Prostate gland (tissue), 2 donors: ENCODE data around the gene OSBPL3. TPM values are rescaled to one million over a fixed set of nuclear protein-coding genes. Genes with fewer than 3 reads are reported as not detected.

Experiments used
- DNase-seq: peaks from one replicate; pipeline ENCODE4 v3.0.0-alpha.2; 2019; ENCODE audit warnings: low spot score
- H3K27ac ChIP-seq, 2 donors: fragments of 200-600 bp; sonication (generic); 2 replicates each; pipeline ENCODE4 v1.5.1; 2017 to 2019
- H3K27me3 ChIP-seq: fragments of 200-600 bp; sonication (generic); replicated peaks from 2 replicates; pipeline ENCODE4 v1.5.1; 2019; ENCODE audit not compliant: insufficient read depth
- H3K36me3 ChIP-seq, 2 donors: fragments of 200-600 bp; sonication (generic); 1 replicate in 1 of 2; 2 replicates in 1 of 2; pipeline versions ENCODE4 v1.5.1 to v1.8.1; 2017 to 2019
- H3K4me1 ChIP-seq: fragments of 200-600 bp; sonication (generic); replicated peaks from 2 replicates; pipeline ENCODE4 v1.5.1; 2019
- H3K4me3 ChIP-seq, 2 donors: fragments of 200-600 bp; sonication (generic); 2 replicates each; pipeline ENCODE4 v1.5.1; 2017 to 2019
- H3K9me3 ChIP-seq: fragments of 200-600 bp; sonication (generic); 2 replicates; pipeline ENCODE4 v1.5.1; 2017
- CTCF ChIP-seq, 4 experiments: fragments of 200-600 bp in 2 of 4; fragments of 450-650 bp in 2 of 4; sonication (generic) in 2 of 4; IDR thresholded peaks; 1 replicate in 3 of 4; 2 replicates in 1 of 4; pipeline ENCODE4 v1.5.1; 2016 to 2019; ENCODE audit warnings: antibody characterized with exemption in 4 of 4, mild to moderate bottlenecking in 2 of 4, moderate library complexity in 2 of 4
- POLR2A ChIP-seq: fragments of 450-650 bp; IDR thresholded peaks from one replicate; pipeline ENCODE4 v1.6.1; 2016; ENCODE audit warnings: antibody characterized with exemption, mild to moderate bottlenecking
- POLR2AphosphoS5 ChIP-seq: sonication (generic); formaldehyde crosslinking; IDR thresholded peaks from one replicate; pipeline ENCODE4 v1.6.1; 2017; ENCODE audit warnings: antibody characterized with exemption
- WGBS: methylation state at CpG from one replicate; pipeline ENCODE4 v1.1.5; 2018; 5-methylcytosine and 5-hydroxymethylcytosine counted together
- intact Hi-C: fragments of 100-400 bp; cut with DNase I; formaldehyde crosslinking; loops from one replicate; pipeline ENCODE4 v1.14.2; 2022
- total RNA-seq, 2 donors: library from RNA; depleted of rRNA; stranded (reverse); fragments of >200 nt; gene quantifications; one replicate each; pipeline ENCODE4 v1.1.0, GENCODE V29; 2016

The OSBPL3 gene
- total RNA-seq, 2 donors from 2014 or later: 3.1 to 6.3 TPM

GRCh38 chr7:24981171-24981951, 1.4 kb upstream of the OSBPL3 start:
- Histone ChIP-seq H3K27me3 (no peaks in the 10 kb centered on the region), H3K4me1 (no peaks in the 10 kb centered on the region), H3K4me3 (peak overlapping the region; percentile 44 to 57), H3K36me3 (no peaks in the 10 kb centered on the region), H3K27ac (peak overlapping the region; percentile 33 to 51), H3K9me3 (no peaks in the 10 kb centered on the region)
- DNase-seq: no peak
- 4% methylated on average over 52 of the region's 52 CpGs for WGBS
- no peak for TF ChIP-seq CTCF (IDR thresholded peaks at IDR 0.05)
- no peak for TF ChIP-seq POLR2A
- TF ChIP-seq POLR2AphosphoS5: no peak
- intact Hi-C loops: loop anchor here (5.0 kb wide), 1 partner anchor 159 kb away; no protein-coding TSS in a partner anchor

GRCh38 chr7:24980534-24981170, 674 bp upstream of the OSBPL3 start:
- H3K36me3 ChIP-seq: no peaks in the 10 kb centered on the region
- no peaks in the 10 kb centered on the region for H3K4me1 ChIP-seq
- H3K4me3 ChIP-seq: peak overlapping the region; percentile 44 to 57
- intact Hi-C loops: loop anchor here (5.0 kb wide), 1 partner anchor 158 kb away; no protein-coding TSS in a partner anchor
- no peaks in the 10 kb centered on the region for H3K9me3 ChIP-seq
- H3K27ac ChIP-seq: peak overlapping the region; percentile 69 to 70
- DNase-seq: no peak
- 8% methylated on average over 26 of the region's 26 CpGs for WGBS
- no peaks in the 10 kb centered on the region for H3K27me3 ChIP-seq
- TF ChIP-seq CTCF (IDR thresholded peaks at IDR 0.05) (no peak), POLR2A (peak; percentile 5)

- 0% methylated on average over 10 of the region's 42 CpGs for WGBS
- H3K4me1 ChIP-seq: no peaks in the 10 kb centered on the region
- intact Hi-C loops: no loop called here
- TF ChIP-seq CTCF (IDR thresholded peaks at IDR 0.05): peak in 3 of 4 experiments; percentile 13 to 70 (median 55)
- peak; percentile 36 for TF ChIP-seq POLR2A
- no peak for TF ChIP-seq POLR2AphosphoS5
- no peaks in the 10 kb centered on the region for H3K36me3 ChIP-seq
- H3K27ac ChIP-seq: peak overlapping the region; percentile 69 to 70
- no peaks in the 10 kb centered on the region for H3K27me3 ChIP-seq
- no peaks in the 10 kb centered on the region for H3K9me3 ChIP-seq
- DNase-seq: peak; percentile 44
- peak overlapping the region; percentile 44 to 57 for H3K4me3 ChIP-seq
These were observed 512 bp downstream of the OSBPL3 start for GRCh38 chr7:24979470-24979862.

GRCh38 chr7:24978843-24979469, 1.0 kb downstream of the OSBPL3 start:
- TF ChIP-seq POLR2A (no peak), POLR2AphosphoS5 (no peak), CTCF (IDR thresholded peaks at IDR 0.05) (no peak)
- H3K9me3 ChIP-seq: no peaks in the 10 kb centered on the region
- no peak for DNase-seq
- peak overlapping the region; percentile 69 to 70 for H3K27ac ChIP-seq
- intact Hi-C loops: no loop called here
- H3K36me3 ChIP-seq: no peaks in the 10 kb centered on the region
- H3K4me1 ChIP-seq: no peaks in the 10 kb centered on the region
- WGBS: 28% methylated on average over 29 of the region's 29 CpGs
- peak overlapping the region; percentile 44 to 57 for H3K4me3 ChIP-seq
- H3K27me3 ChIP-seq: no peaks in the 10 kb centered on the region
